Endothelial cell of umbilical vein (primary cell): Measurements from ENCODE around the gene WNT7B.

Experiments used
- EZH2 ChIP-seq: IDR thresholded peaks from 2 replicates; pipeline ENCODE4 v1.6.1; 2012; ENCODE audit warnings: borderline replicate concordance, low read depth, mild to moderate bottlenecking, moderate library complexity, low read length, inconsistent platforms; ENCODE audit not compliant: severe bottlenecking
- FOS ChIP-seq: IDR thresholded peaks from 2 replicates; pipeline ENCODE4 v1.6.1; 2011; ENCODE audit warnings: mild to moderate bottlenecking, low read length, moderate library complexity, borderline replicate concordance; ENCODE audit not compliant: insufficient read depth
- JUN ChIP-seq: IDR thresholded peaks from 2 replicates; pipeline ENCODE4 v1.6.1; 2011; ENCODE audit warnings: borderline replicate concordance, low read depth; ENCODE audit not compliant: insufficient read length, insufficient read depth
- MYC ChIP-seq: IDR thresholded peaks from one replicate; pipeline ENCODE4 v1.6.1; 2011; ENCODE audit warnings: mild to moderate bottlenecking, low read depth, low read length
- POLR2A ChIP-seq: IDR thresholded peaks from 2 replicates; pipeline ENCODE4 v1.6.1; 2012; ENCODE audit warnings: low read depth, mild to moderate bottlenecking, control low read depth, low read length
- POLR2AphosphoS5 ChIP-seq: IDR thresholded peaks from 2 replicates; pipeline ENCODE4 v1.6.1; 2012; ENCODE audit warnings: low read depth, mild to moderate bottlenecking, control low read depth, low read length, moderate library complexity; ENCODE audit not compliant: insufficient read depth
- TF ChIP-seq, protein P1 (sequence below): IDR thresholded peaks from 2 replicates; pipeline ENCODE4 v1.6.1; 2011; ENCODE audit not compliant: insufficient read depth, insufficient read length
- TF ChIP-seq, protein P2 (sequence below), 2 donors: IDR thresholded peaks; 1 replicate in 1 of 2; 2 replicates in 1 of 2; pipeline ENCODE4 v1.5.1; 2011; ENCODE audit warnings: low read length in 2 of 2, mild to moderate bottlenecking in 2 of 2, moderate library complexity in 2 of 2, control low read depth in 1 of 2, inconsistent platforms in 1 of 2, low read depth in 1 of 2; ENCODE audit not compliant: insufficient read depth in 1 of 2; ENCODE audit errors: extremely low read depth in 1 of 2

DNA sequence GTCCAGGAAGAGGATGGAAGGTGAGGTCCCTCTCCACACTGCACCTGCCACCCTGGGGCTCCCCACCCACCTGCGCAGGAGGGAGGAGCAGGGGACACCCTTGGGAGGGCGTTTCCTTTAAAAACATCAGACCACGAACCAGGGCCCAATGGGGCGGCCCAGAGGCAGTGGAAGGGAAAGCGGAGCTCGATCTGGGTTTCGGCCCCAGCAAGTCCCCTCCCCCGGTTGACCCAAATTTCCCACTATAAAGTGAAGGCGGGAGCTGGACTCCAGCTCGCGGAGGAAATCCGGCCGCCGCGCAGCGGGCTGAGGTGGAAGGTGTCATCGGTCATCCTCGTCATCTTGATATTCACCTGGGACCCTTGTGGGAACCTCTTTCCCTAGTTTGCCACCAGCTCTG is 99.3 kb downstream of the WNT7B start:
- TF ChIP-seq, protein P1, sequence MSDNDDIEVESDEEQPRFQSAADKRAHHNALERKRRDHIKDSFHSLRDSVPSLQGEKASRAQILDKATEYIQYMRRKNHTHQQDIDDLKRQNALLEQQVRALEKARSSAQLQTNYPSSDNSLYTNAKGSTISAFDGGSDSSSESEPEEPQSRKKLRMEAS, result no peak
- TF ChIP-seq, protein P2, sequence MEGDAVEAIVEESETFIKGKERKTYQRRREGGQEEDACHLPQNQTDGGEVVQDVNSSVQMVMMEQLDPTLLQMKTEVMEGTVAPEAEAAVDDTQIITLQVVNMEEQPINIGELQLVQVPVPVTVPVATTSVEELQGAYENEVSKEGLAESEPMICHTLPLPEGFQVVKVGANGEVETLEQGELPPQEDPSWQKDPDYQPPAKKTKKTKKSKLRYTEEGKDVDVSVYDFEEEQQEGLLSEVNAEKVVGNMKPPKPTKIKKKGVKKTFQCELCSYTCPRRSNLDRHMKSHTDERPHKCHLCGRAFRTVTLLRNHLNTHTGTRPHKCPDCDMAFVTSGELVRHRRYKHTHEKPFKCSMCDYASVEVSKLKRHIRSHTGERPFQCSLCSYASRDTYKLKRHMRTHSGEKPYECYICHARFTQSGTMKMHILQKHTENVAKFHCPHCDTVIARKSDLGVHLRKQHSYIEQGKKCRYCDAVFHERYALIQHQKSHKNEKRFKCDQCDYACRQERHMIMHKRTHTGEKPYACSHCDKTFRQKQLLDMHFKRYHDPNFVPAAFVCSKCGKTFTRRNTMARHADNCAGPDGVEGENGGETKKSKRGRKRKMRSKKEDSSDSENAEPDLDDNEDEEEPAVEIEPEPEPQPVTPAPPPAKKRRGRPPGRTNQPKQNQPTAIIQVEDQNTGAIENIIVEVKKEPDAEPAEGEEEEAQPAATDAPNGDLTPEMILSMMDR (IDR thresholded peaks at IDR 0.05; ENCODE audit: extremely low read depth in 1 of 2, insufficient read depth in 1 of 2, low read depth in 1 of 2, low read length in 2 of 2), result no peak
- no peak for TF ChIP-seq POLR2A
- TF ChIP-seq EZH2, result no peak
- TF ChIP-seq POLR2AphosphoS5, result no peak
- TF ChIP-seq MYC, result no peak
- TF ChIP-seq JUN, result no peak
- TF ChIP-seq FOS, result no peak
